CD4-positive, alpha-beta T cell treated with Interleukin-1 beta for 1 hour (primary cell): Measurements from ENCODE around the gene PDCL3.

Experiments
- DNase-seq, 2 donors: peaks; one replicate each; pipeline ENCODE4 v3.0.0-alpha.2; 2020 to 2022

Gene PDCL3

GRCh38 chr2:100561191-100561590, 1.6 kb upstream of the PDCL3 start:
- no peak for DNase-seq

- no peak for DNase-seq
Observed at GRCh38 chr2:100563407-100564247, 834 bp downstream of the PDCL3 start.

- no peak for DNase-seq
Observed at GRCh38 chr2:100568989-100569388, 6.2 kb downstream of the PDCL3 start.

GRCh38 chr2:100571668-100572067, 8.9 kb downstream of the PDCL3 start:
- no peak for DNase-seq

GRCh38 chr2:100577777-100578176, 15.0 kb downstream of the PDCL3 start:
- no peak for DNase-seq

- peak; percentile 67 to 71 for DNase-seq
Observed at GRCh38 chr2:100580367-100581276, 17.8 kb downstream of the PDCL3 start.

GRCh38 chr2:100581277-100581612, 18.5 kb downstream of the PDCL3 start:
- DNase-seq: no peak

GRCh38 chr2:100584816-100585215, 22.0 kb downstream of the PDCL3 start:
- DNase-seq: peak in 1 of 2 donors; percentile 29

GRCh38 chr2:100588071-100588786, 25.4 kb downstream of the PDCL3 start:
- peak in 1 of 2 donors; percentile 69 for DNase-seq

GRCh38 chr2:100589527-100589926, 26.7 kb downstream of the PDCL3 start:
- no peak for DNase-seq

GRCh38 chr2:100592226-100592625, 29.4 kb downstream of the PDCL3 start:
- no peak for DNase-seq

- DNase-seq: no peak
Observed at GRCh38 chr2:100596465-100596864, 33.7 kb downstream of the PDCL3 start.

- no peak for DNase-seq
Observed at GRCh38 chr2:100599566-100599965, 36.8 kb downstream of the PDCL3 start.

GRCh38 chr2:100601661-100602060, 38.9 kb downstream of the PDCL3 start:
- DNase-seq: no peak

- no peak for DNase-seq
Observed at GRCh38 chr2:100603414-100603813, 40.6 kb downstream of the PDCL3 start.

GRCh38 chr2:100603948-100604633, 41.3 kb downstream of the PDCL3 start:
- DNase-seq: no peak

GRCh38 chr2:100606332-100606725, 43.5 kb downstream of the PDCL3 start:
- DNase-seq: no peak

- peak; percentile 20 to 49 for DNase-seq
Observed at GRCh38 chr2:100606726-100607343, 44.0 kb downstream of the PDCL3 start.

GRCh38 chr2:100610381-100610831, 47.6 kb downstream of the PDCL3 start:
- peak; percentile 66 to 74 for DNase-seq

- no peak for DNase-seq
Observed at GRCh38 chr2:100611079-100612029, 48.6 kb downstream of the PDCL3 start.
